IMR-90 (cell line): ENCODE results near the gene COL9A3. TPM values are rescaled to one million over a fixed set of nuclear protein-coding genes. Genes with fewer than 3 reads are reported as not detected.

ENCODE experiments used
- ATAC-seq: fragments of 200-7000 bp; cut with Tn5 transposase; 2 replicates; pipeline ENCODE4 v1.9.1; 2020; ENCODE audit warnings: low read depth, mild to moderate bottlenecking, moderate library complexity
- BruUV-seq: library from RNA; stranded (reverse); fragments of 400-500 nt; replicated peaks from 2 replicates; lab custom pipeline; 2021; lab: Mats Ljungman, UMichigan
- CTCF ChIA-PET: fragments of 300-600 bp; formaldehyde crosslinking; extraction: SDS; loops from one replicate; lab custom pipeline; 2021; ENCODE audit warnings: antibody characterized with exemption; lab: Yijun Ruan, JAX
- POLR2A ChIA-PET: fragments of 300-600 bp; sonication (Branson Sonifier 250); formaldehyde crosslinking; loops from one replicate; lab custom pipeline; 2022; ENCODE audit warnings: antibody characterized with exemption; ENCODE audit not compliant: unreplicated experiment; lab: Charles Lee
- DNase-seq: peaks from one replicate; pipeline ENCODE4 v3.0.0; 2013
- H2AFZ ChIP-seq: replicated peaks from 2 replicates; pipeline ENCODE3; 2013; ENCODE audit warnings: low read length, mild to moderate bottlenecking; ENCODE audit not compliant: poor library complexity
- H2AK5ac ChIP-seq: 2 replicates; pipeline ENCODE4 v1.6.1; 2013; ENCODE audit warnings: low read depth, low read length, inconsistent platforms
- H2AK9ac ChIP-seq: replicated peaks from 2 replicates; pipeline ENCODE3; 2013; ENCODE audit warnings: mild to moderate bottlenecking, low read depth, low read length, moderate library complexity; ENCODE audit not compliant: poor library complexity
- H2BK120ac ChIP-seq: 2 replicates; pipeline ENCODE4 v1.6.1; 2013; ENCODE audit warnings: low read depth, low read length, inconsistent platforms
- H2BK15ac ChIP-seq: 3 replicates; pipeline ENCODE4 v1.6.1; 2013; ENCODE audit warnings: low read depth, low read length, inconsistent platforms
- H2BK20ac ChIP-seq: 2 replicates; pipeline ENCODE4 v1.6.1; 2013; ENCODE audit warnings: low read depth, mild to moderate bottlenecking, inconsistent platforms, low read length, moderate library complexity
- H2BK5ac ChIP-seq: 2 replicates; pipeline ENCODE4 v1.6.1; 2013; ENCODE audit warnings: mild to moderate bottlenecking, low read depth, low read length, inconsistent platforms; ENCODE audit not compliant: poor library complexity, severe bottlenecking
- H3K14ac ChIP-seq: replicated peaks from 2 replicates; pipeline ENCODE4 v1.6.1; 2013; ENCODE audit warnings: low read depth, low read length, inconsistent platforms
- H3K18ac ChIP-seq: 2 replicates; pipeline ENCODE4 v1.6.1; 2013; ENCODE audit warnings: low read depth, low read length, control low read depth
- H3K23ac ChIP-seq: 2 replicates; pipeline ENCODE4 v1.6.1; 2013; ENCODE audit warnings: low read depth, low read length, inconsistent platforms
- H3K27ac ChIP-seq: 2 replicates; pipeline ENCODE4 v1.5.1; 2013; ENCODE audit warnings: mild to moderate bottlenecking, control low read depth, low read length; ENCODE audit not compliant: insufficient read depth
- H3K27me3 ChIP-seq: 2 replicates; pipeline ENCODE4 v1.6.1; 2013; ENCODE audit warnings: low read length; ENCODE audit not compliant: control insufficient read depth, insufficient read depth
- H3K36me3 ChIP-seq: 2 replicates; pipeline ENCODE4 v1.6.1; 2013; ENCODE audit warnings: low read length, mixed read lengths; ENCODE audit not compliant: control insufficient read depth, insufficient read depth
- H3K4ac ChIP-seq: 2 replicates; pipeline ENCODE4 v1.6.1; 2013; ENCODE audit warnings: low read depth, low read length, inconsistent platforms
- H3K4me1 ChIP-seq: 2 replicates; pipeline ENCODE4 v1.6.1; 2013; ENCODE audit warnings: low read length, mixed read lengths; ENCODE audit not compliant: control insufficient read depth, insufficient read depth
- H3K4me2 ChIP-seq: 2 replicates; pipeline ENCODE4 v1.6.1; 2013; ENCODE audit warnings: low read depth, mild to moderate bottlenecking, control low read depth, low read length, moderate library complexity
- H3K4me3 ChIP-seq: 2 replicates; pipeline ENCODE4 v1.5.1; 2013; ENCODE audit warnings: low read depth, mild to moderate bottlenecking, control low read depth, low read length, moderate library complexity; ENCODE audit not compliant: insufficient read depth
- H3K56ac ChIP-seq: 2 replicates; pipeline ENCODE4 v1.6.1; 2013; ENCODE audit warnings: low read length, inconsistent platforms; ENCODE audit not compliant: insufficient read depth; ENCODE audit errors: extremely low read depth
- H3K79me1 ChIP-seq, 2 experiments: 2 replicates each; pipeline ENCODE4 v1.6.1; 2013; ENCODE audit warnings: low read length in 2 of 2, inconsistent platforms in 1 of 2, low read depth in 1 of 2
- H3K9ac ChIP-seq: 2 replicates; pipeline ENCODE4 v1.6.1; 2013; ENCODE audit warnings: low read depth, low read length, control low read depth
- H3K9me1 ChIP-seq: 2 replicates; pipeline ENCODE4 v1.6.1; 2013; ENCODE audit warnings: low read length, inconsistent platforms; ENCODE audit not compliant: insufficient read depth
- H3K9me3 ChIP-seq: 2 replicates; pipeline ENCODE4 v1.6.1; 2013; ENCODE audit warnings: low read length; ENCODE audit not compliant: control insufficient read depth, insufficient read depth
- H4K20me1 ChIP-seq: 2 replicates; pipeline ENCODE4 v1.6.1; 2013; ENCODE audit warnings: low read length, inconsistent platforms; ENCODE audit not compliant: insufficient read depth
- H4K5ac ChIP-seq: 2 replicates; pipeline ENCODE4 v1.6.1; 2013; ENCODE audit warnings: mild to moderate bottlenecking, low read depth, low read length, control low read depth
- H4K8ac ChIP-seq, 2 experiments: 2 replicates each; pipeline ENCODE4 v1.6.1; 2013; ENCODE audit warnings: low read depth in 2 of 2, low read length in 2 of 2, control low read depth in 1 of 2, inconsistent platforms in 1 of 2
- H4K91ac ChIP-seq: 2 replicates; pipeline ENCODE4 v1.6.1; 2013; ENCODE audit warnings: low read depth, low read length, inconsistent platforms; ENCODE audit not compliant: insufficient read depth
- BHLHE40 ChIP-seq: fragments of 150-350 bp; IDR thresholded peaks from 2 replicates; pipeline ENCODE4 v1.6.1; 2016; ENCODE audit warnings: mild to moderate bottlenecking, low read depth, low read length
- CEBPB ChIP-seq: IDR thresholded peaks from 2 replicates; pipeline ENCODE4 v1.6.1; 2012; ENCODE audit warnings: low read depth, low read length, improper control_type of control experiment
- CHD1 ChIP-seq: IDR thresholded peaks from 2 replicates; pipeline ENCODE4 v1.6.1; 2012; ENCODE audit warnings: low read depth, low read length, improper control_type of control experiment
- FOS ChIP-seq: fragments of 150-350 bp; IDR thresholded peaks from 2 replicates; pipeline ENCODE4 v1.6.1; 2016; ENCODE audit warnings: low read depth, low read length
- MAZ ChIP-seq: IDR thresholded peaks from 2 replicates; pipeline ENCODE4 v1.6.1; 2012; ENCODE audit warnings: low read depth, mild to moderate bottlenecking, low read length, improper control_type of control experiment, moderate library complexity, borderline replicate concordance
- MXI1 ChIP-seq: IDR thresholded peaks from 2 replicates; pipeline ENCODE4 v1.6.1; 2012; ENCODE audit warnings: low read depth, mild to moderate bottlenecking, low read length, moderate library complexity, borderline replicate concordance
- NFE2L2 ChIP-seq: fragments of 150-350 bp; IDR thresholded peaks from 2 replicates; pipeline ENCODE4 v1.6.1; 2016; ENCODE audit warnings: low read depth, mild to moderate bottlenecking, low read length
- POLR2A ChIP-seq: IDR thresholded peaks from 2 replicates; pipeline ENCODE4 v1.6.1; 2012; ENCODE audit warnings: mild to moderate bottlenecking, low read depth, low read length
- RAD21 ChIP-seq: IDR thresholded peaks from 2 replicates; pipeline ENCODE4 v1.6.1; 2012; ENCODE audit warnings: low read length, improper control_type of control experiment
- RCOR1 ChIP-seq: IDR thresholded peaks from 2 replicates; pipeline ENCODE4 v1.6.1; 2012; ENCODE audit warnings: mild to moderate bottlenecking, low read length, improper control_type of control experiment; ENCODE audit not compliant: insufficient replicate concordance
- RFX5 ChIP-seq: IDR thresholded peaks from 2 replicates; pipeline ENCODE4 v1.8.0; 2012; ENCODE audit warnings: low read depth, mild to moderate bottlenecking, low read length, moderate library complexity
- SMC3 ChIP-seq: fragments of 150-350 bp; IDR thresholded peaks from 2 replicates; pipeline ENCODE4 v1.6.1; 2016; ENCODE audit warnings: low read depth, mild to moderate bottlenecking, antibody characterized with exemption, low read length, moderate library complexity
- USF2 ChIP-seq: fragments of 150-350 bp; IDR thresholded peaks from 2 replicates; pipeline ENCODE4 v1.6.1; 2017; ENCODE audit warnings: mild to moderate bottlenecking, antibody characterized with exemption, low read length, low read depth
- WGBS, 2 experiments: methylation state at CpG; one replicate each; pipeline versions ENCODE4 v1.1.5 to v1.1.7; 2013; ENCODE audit warnings: missing lambda C conversion rate in 2 of 2; ENCODE audit not compliant: insufficient read length in 1 of 2; ENCODE audit errors: extremely low coverage in 2 of 2; 5-methylcytosine and 5-hydroxymethylcytosine counted together
- dilution Hi-C: fragments of 300-500 bp; cut with HindIII; formaldehyde crosslinking; loops from one replicate; pipeline ENCODE4 v1.14.3; 2018; ENCODE audit warnings: low sequenced_read_pairs; ENCODE audit not compliant: unreplicated experiment
- in situ Hi-C: fragments of 300-500 bp; cut with MboI; formaldehyde crosslinking; loops from 3 replicates; pipeline ENCODE4 v1.14.3; 2019; ENCODE audit warnings: low sequenced_read_pairs, inconsistent platforms, mixed read lengths
- intact Hi-C: fragments of 100-400 bp; cut with micrococcal nuclease; formaldehyde crosslinking; loops from 2 replicates; pipeline ENCODE4 v1.10.0; 2022
- polyA plus RNA-seq, 3 experiments: library from polyadenylated mRNA; depleted of rRNA; stranded (reverse); fragments of >200 nt; gene quantifications; 2 replicates each; pipeline ENCODE4 v1.2.3, GENCODE V29; 2012; ENCODE audit warnings: low replicate concordance in 1 of 3
- total RNA-seq: library from RNA; depleted of rRNA; stranded (reverse); fragments of >200 nt; gene quantifications from 2 replicates; pipeline ENCODE4 v1.2.3, GENCODE V29; 2012
- TF ChIP-seq, protein P1 (sequence below): conservative IDR thresholded peaks from 2 replicates; pipeline ENCODE4 v1.5.1; 2012; ENCODE audit warnings: mild to moderate bottlenecking, low read depth, low read length, improper control_type of control experiment
- TF ChIP-seq, protein P2 (sequence below): fragments of 150-350 bp; IDR thresholded peaks from 2 replicates; pipeline ENCODE4 v1.6.1; 2016; ENCODE audit warnings: low read depth, mild to moderate bottlenecking, low read length, moderate library complexity, borderline replicate concordance

The COL9A3 gene
- total and polyA plus RNA-seq, 2 of the 4 experiments (the other 2 are of a cell fraction) = 0.36 to 1.4 TPM

- H3K36me3 ChIP-seq = peaks cover 41% of the 10 kb centered on the region
- H4K20me1 ChIP-seq = peaks cover 47% of the 10 kb centered on the region
- H2AK9ac ChIP-seq = no peak overlapping the region
- peaks cover 10% of the 10 kb centered on the region for H3K4me1 ChIP-seq
- intact Hi-C loops (loop anchor here (1.0 to 5.0 kb wide), 2 partner anchors 139 to 200 kb away; partner anchors contain the start of gene BHLHE23), dilution Hi-C loops (no loop called here), in situ Hi-C loops (no loop called here)
- no peaks in the 10 kb centered on the region for H3K9me1 ChIP-seq
- H3K4ac ChIP-seq = no peak overlapping the region; the same call in 1 of the 2 replicates
- no peak overlapping the region for H2BK120ac ChIP-seq
- H4K8ac ChIP-seq = no peak overlapping the region
- BruUV-seq = no TSS peak
- H3K27ac ChIP-seq = no peak overlapping the region
- ChIA-PET CTCF (no interaction called here), POLR2A (no interaction called here)
- WGBS, 2 experiments = 91% methylated on average over 19 of the region's 23 CpGs; no CpG with 5 or more reads in 1 of the 2 experiments
- H3K56ac ChIP-seq = no peak overlapping the region
- H3K14ac ChIP-seq = no peak overlapping the region
- no peak overlapping the region for H3K4me3 ChIP-seq
- no peak for ATAC-seq
- H2AFZ ChIP-seq = peak overlapping the region; percentile 6
- no peaks in the 10 kb centered on the region for H3K9me3 ChIP-seq
- no peak overlapping the region for H3K9ac ChIP-seq
- no peak overlapping the region for H2BK20ac ChIP-seq
- H3K18ac ChIP-seq = no peak overlapping the region
- no peak overlapping the region for H2BK5ac ChIP-seq
- no peak overlapping the region for H4K91ac ChIP-seq
- no peak overlapping the region for H2BK15ac ChIP-seq
- no peak overlapping the region for H2AK5ac ChIP-seq
- DNase-seq = no peak
- no peak overlapping the region for H3K23ac ChIP-seq
- H4K5ac ChIP-seq = no peak overlapping the region
- H3K79me1 ChIP-seq = peaks cover 19 to 45% of the 10 kb centered on the region in 2 experiments
- no peaks in the 10 kb centered on the region for H3K27me3 ChIP-seq
- no peak overlapping the region for H3K4me2 ChIP-seq
- TF ChIP-seq, protein P1, sequence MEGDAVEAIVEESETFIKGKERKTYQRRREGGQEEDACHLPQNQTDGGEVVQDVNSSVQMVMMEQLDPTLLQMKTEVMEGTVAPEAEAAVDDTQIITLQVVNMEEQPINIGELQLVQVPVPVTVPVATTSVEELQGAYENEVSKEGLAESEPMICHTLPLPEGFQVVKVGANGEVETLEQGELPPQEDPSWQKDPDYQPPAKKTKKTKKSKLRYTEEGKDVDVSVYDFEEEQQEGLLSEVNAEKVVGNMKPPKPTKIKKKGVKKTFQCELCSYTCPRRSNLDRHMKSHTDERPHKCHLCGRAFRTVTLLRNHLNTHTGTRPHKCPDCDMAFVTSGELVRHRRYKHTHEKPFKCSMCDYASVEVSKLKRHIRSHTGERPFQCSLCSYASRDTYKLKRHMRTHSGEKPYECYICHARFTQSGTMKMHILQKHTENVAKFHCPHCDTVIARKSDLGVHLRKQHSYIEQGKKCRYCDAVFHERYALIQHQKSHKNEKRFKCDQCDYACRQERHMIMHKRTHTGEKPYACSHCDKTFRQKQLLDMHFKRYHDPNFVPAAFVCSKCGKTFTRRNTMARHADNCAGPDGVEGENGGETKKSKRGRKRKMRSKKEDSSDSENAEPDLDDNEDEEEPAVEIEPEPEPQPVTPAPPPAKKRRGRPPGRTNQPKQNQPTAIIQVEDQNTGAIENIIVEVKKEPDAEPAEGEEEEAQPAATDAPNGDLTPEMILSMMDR = no peak
- TF ChIP-seq POLR2A (no peak), BHLHE40 (no peak), CHD1 (no peak), CEBPB (no peak), NFE2L2 (no peak), MXI1 (no peak), USF2 (no peak), RFX5 (no peak), FOS (no peak), SMC3 (no peak), RCOR1 (no peak), MAZ (no peak), RAD21 (no peak)
- TF ChIP-seq, protein P2, sequence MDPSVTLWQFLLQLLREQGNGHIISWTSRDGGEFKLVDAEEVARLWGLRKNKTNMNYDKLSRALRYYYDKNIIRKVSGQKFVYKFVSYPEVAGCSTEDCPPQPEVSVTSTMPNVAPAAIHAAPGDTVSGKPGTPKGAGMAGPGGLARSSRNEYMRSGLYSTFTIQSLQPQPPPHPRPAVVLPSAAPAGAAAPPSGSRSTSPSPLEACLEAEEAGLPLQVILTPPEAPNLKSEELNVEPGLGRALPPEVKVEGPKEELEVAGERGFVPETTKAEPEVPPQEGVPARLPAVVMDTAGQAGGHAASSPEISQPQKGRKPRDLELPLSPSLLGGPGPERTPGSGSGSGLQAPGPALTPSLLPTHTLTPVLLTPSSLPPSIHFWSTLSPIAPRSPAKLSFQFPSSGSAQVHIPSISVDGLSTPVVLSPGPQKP = no peak
These were observed 9.2 kb upstream of the COL9A3 start for GRCh38 chr20:62807444-62808210.
